ENCODE measurements around the gene KCNK1. TPM values are rescaled to one million over a fixed set of nuclear protein-coding genes. Genes with fewer than 3 reads are reported as not detected.

KCNK1 gene
- total and polyA plus RNA-seq, 8 donors, result 4.3 to 16.3 (median 5.4) TPM

GRCh38 chr1:233656687-233657086, 42.8 kb downstream of the KCNK1 start:
- Histone ChIP-seq H3K36me3 (no peaks in the 10 kb centered on the region), H3K4me1 (no peaks in the 10 kb centered on the region), H3K27me3 (no peaks in the 10 kb centered on the region), H3K4me3 (no peak overlapping the region), H3K27ac (no peak overlapping the region), H3K9me3 (no peaks in the 10 kb centered on the region)
- intact Hi-C loops (cut with DNase I), result no loop called here
- no peak for TF ChIP-seq CTCF (IDR thresholded peaks at IDR 0.05)
- DNase-seq (no peak), ATAC-seq (peak; percentile 42)

GRCh38 chr1:233657466-233657865, 43.6 kb downstream of the KCNK1 start:
- H3K27me3 ChIP-seq, result no peaks in the 10 kb centered on the region
- H3K9me3 ChIP-seq, result no peaks in the 10 kb centered on the region
- ATAC-seq (no peak), DNase-seq (no peak)
- no peaks in the 10 kb centered on the region for H3K36me3 ChIP-seq
- H3K27ac ChIP-seq, result no peak overlapping the region
- H3K4me1 ChIP-seq, result no peaks in the 10 kb centered on the region
- no peak overlapping the region for H3K4me3 ChIP-seq
- intact Hi-C loops (cut with DNase I), result no loop called here
- TF ChIP-seq CTCF (IDR thresholded peaks at IDR 0.05), result no peak

- no peaks in the 10 kb centered on the region for H3K27me3 ChIP-seq
These were observed 45.6 kb downstream of the KCNK1 start for GRCh38 chr1:233659495-233659894.

GRCh38 chr1:233661376-233662159, 47.7 kb downstream of the KCNK1 start:
- Histone ChIP-seq H3K9me3 (no peaks in the 10 kb centered on the region), H3K27me3 (no peaks in the 10 kb centered on the region), H3K36me3 (no peaks in the 10 kb centered on the region), H3K27ac (no peak overlapping the region), H3K4me3 (no peak overlapping the region), H3K4me1 (no peaks in the 10 kb centered on the region)
- intact Hi-C loops (cut with DNase I), result no loop called here
- TF ChIP-seq CTCF (IDR thresholded peaks at IDR 0.05), result no peak
- no peak for ATAC-seq
- no peak for DNase-seq

More at GRCh38 chr1:233659495-233659894, 45.6 kb downstream of the KCNK1 start:
- H3K4me3 ChIP-seq, result no peak overlapping the region
- H3K4me1 ChIP-seq, result no peaks in the 10 kb centered on the region
- H3K9me3 ChIP-seq, result no peaks in the 10 kb centered on the region
- no peak for DNase-seq
- intact Hi-C loops (cut with DNase I), result no loop called here
- no peak for ATAC-seq
- H3K27ac ChIP-seq, result no peak overlapping the region
- no peaks in the 10 kb centered on the region for H3K36me3 ChIP-seq
- no peak for TF ChIP-seq CTCF (IDR thresholded peaks at IDR 0.05)

GRCh38 chr1:233662575-233663304, 48.8 kb downstream of the KCNK1 start:
- no peak for DNase-seq
- intact Hi-C loops (cut with DNase I), result no loop called here
- no peak for ATAC-seq
- H3K27ac ChIP-seq, result no peak overlapping the region
- no peaks in the 10 kb centered on the region for H3K9me3 ChIP-seq
- no peaks in the 10 kb centered on the region for H3K27me3 ChIP-seq
- H3K4me1 ChIP-seq, result no peaks in the 10 kb centered on the region
- H3K36me3 ChIP-seq, result no peaks in the 10 kb centered on the region
- no peak overlapping the region for H3K4me3 ChIP-seq
- no peak for TF ChIP-seq CTCF (IDR thresholded peaks at IDR 0.05)
